HEK293 (cell line): ENCODE measurements around the gene UGCG.

Source experiments
- CTCF ChIA-PET: fragments of 350-600 bp; formaldehyde crosslinking; extraction: SDS; loops from one replicate; lab custom pipeline; 2021; ENCODE audit warnings: antibody characterized with exemption; lab: Yijun Ruan, JAX
- POLR2A ChIA-PET: fragments of 300-600 bp; formaldehyde crosslinking; extraction: SDS; loops from one replicate; lab custom pipeline; 2020; ENCODE audit warnings: antibody characterized with exemption, inconsistent platforms; lab: Yijun Ruan, JAX
- H3K27ac ChIP-seq: fragments of 200-500 bp; sonication (Bioruptor generic); 2 replicates; pipeline ENCODE4 v1.5.1; 2014; ENCODE audit warnings: low read depth, low read length, control low read depth, inconsistent platforms; ENCODE audit errors: extremely low read depth
- H3K36me3 ChIP-seq, 2 experiments: fragments of 200-500 bp in 1 of 2; sonication (Bioruptor generic) in 1 of 2; 1 replicate in 1 of 2; 2 replicates in 1 of 2; pipeline ENCODE4 v1.5.1; 2014 to 2017; ENCODE audit warnings: inconsistent platforms in 2 of 2, low read length in 2 of 2; ENCODE audit not compliant: control insufficient read depth in 2 of 2, insufficient read depth in 1 of 2
- H3K4me1 ChIP-seq: fragments of 200-500 bp; sonication (Bioruptor generic); 2 replicates; pipeline ENCODE4 v1.5.1; 2014; ENCODE audit warnings: mild to moderate bottlenecking, low read length, inconsistent platforms; ENCODE audit not compliant: control insufficient read depth, insufficient read depth
- H3K4me3 ChIP-seq: 2 replicates; pipeline ENCODE4 v1.5.1; 2011; ENCODE audit warnings: low read depth, mild to moderate bottlenecking, control low read depth, low read length, moderate library complexity
- H3K9me3 ChIP-seq: fragments of 200-500 bp; sonication (Bioruptor generic); 2 replicates; pipeline ENCODE4 v1.5.1; 2014; ENCODE audit warnings: low read depth, low read length, inconsistent platforms; ENCODE audit not compliant: control insufficient read depth, insufficient read depth
- KLF1 ChIP-seq: fragments of 450-650 bp; formaldehyde crosslinking; IDR thresholded peaks from 2 replicates; pipeline ENCODE4 v1.5.1; 2016; ENCODE audit warnings: missing biosample characterization, missing genetic modification characterization
- MZF1 ChIP-seq: fragments of 450-650 bp; formaldehyde crosslinking; IDR thresholded peaks from 2 replicates; pipeline ENCODE4 v1.5.1; 2017; ENCODE audit warnings: missing biosample characterization, missing genetic modification characterization, borderline replicate concordance
- OSR2 ChIP-seq: fragments of 450-650 bp; formaldehyde crosslinking; IDR thresholded peaks from 2 replicates; pipeline ENCODE4 v1.5.1; 2016; ENCODE audit warnings: missing biosample characterization, missing genetic modification characterization
- PRDM6 ChIP-seq: fragments of 450-650 bp; formaldehyde crosslinking; IDR thresholded peaks from 2 replicates; pipeline ENCODE4 v1.5.1; 2017; ENCODE audit warnings: missing biosample characterization, missing genetic modification characterization
- TSHZ1 ChIP-seq: fragments of 450-650 bp; formaldehyde crosslinking; IDR thresholded peaks from 2 replicates; pipeline ENCODE4 v1.5.1; 2016; ENCODE audit warnings: missing biosample characterization, missing genetic modification characterization, borderline replicate concordance
- YY2 ChIP-seq: fragments of 450-650 bp; formaldehyde crosslinking; IDR thresholded peaks from 2 replicates; pipeline ENCODE4 v1.5.1; 2016; ENCODE audit warnings: missing biosample characterization, missing genetic modification characterization
- ZBTB1 ChIP-seq: fragments of 450-650 bp; formaldehyde crosslinking; IDR thresholded peaks from 2 replicates; pipeline ENCODE4 v1.5.1; 2016; ENCODE audit warnings: missing biosample characterization, missing genetic modification characterization
- ZNF274 ChIP-seq, 2 experiments: fragments of 200-500 bp in 1 of 2; fragments of 450-650 bp in 1 of 2; sonication (Bioruptor generic) in 1 of 2; formaldehyde crosslinking in 1 of 2; IDR thresholded peaks; 2 replicates each; pipeline versions ENCODE4 v1.5.1 to v1.6.1; 2014 to 2016; ENCODE audit warnings: borderline replicate concordance in 1 of 2, inconsistent platforms in 1 of 2, low read length in 1 of 2, missing biosample characterization in 1 of 2, missing genetic modification characterization in 1 of 2
- ZNF423 ChIP-seq: fragments of 450-650 bp; formaldehyde crosslinking; IDR thresholded peaks from 2 replicates; pipeline ENCODE4 v1.5.1; 2016; ENCODE audit warnings: missing biosample characterization, missing genetic modification characterization
- ZNF518A ChIP-seq: fragments of 450-650 bp; formaldehyde crosslinking; conservative IDR thresholded peaks from 2 replicates; pipeline ENCODE4 v1.5.1; 2016; ENCODE audit warnings: low read depth, missing biosample characterization, missing genetic modification characterization
- ZNF560 ChIP-seq: fragments of 450-650 bp; formaldehyde crosslinking; IDR thresholded peaks from 2 replicates; pipeline ENCODE4 v1.5.1; 2017; ENCODE audit warnings: missing biosample characterization, missing genetic modification characterization, borderline replicate concordance
- ZNF585B ChIP-seq: fragments of 450-650 bp; formaldehyde crosslinking; IDR thresholded peaks from 2 replicates; pipeline ENCODE4 v1.5.1; 2016; ENCODE audit warnings: missing biosample characterization, missing genetic modification characterization
- ZNF692 ChIP-seq: fragments of 450-650 bp; formaldehyde crosslinking; IDR thresholded peaks from 2 replicates; pipeline ENCODE4 v1.5.1; 2016; ENCODE audit warnings: missing biosample characterization, missing genetic modification characterization
- ZNF791 ChIP-seq: fragments of 450-650 bp; formaldehyde crosslinking; IDR thresholded peaks from 2 replicates; pipeline ENCODE4 v1.5.1; 2016; ENCODE audit warnings: missing biosample characterization, missing genetic modification characterization

Gene UGCG

GRCh38 chr9:111853450-111853827 is 43.2 kb upstream of the UGCG start:
- Histone ChIP-seq H3K36me3 (no peaks in the 10 kb centered on the region), H3K4me3 (no peak overlapping the region), H3K9me3 (no peaks in the 10 kb centered on the region), H3K27ac (no peak overlapping the region), H3K4me1 (no peaks in the 10 kb centered on the region)
- POLR2A ChIA-PET: no interaction called here
- CTCF ChIA-PET: interaction anchor here (1.1 kb wide), 1 partner anchor 221 kb away, joined by 3 read pairs; no protein-coding TSS in a partner anchor
- TF ChIP-seq ZNF560 (tag by site-specific recombination) (no peak), YY2 (tag by site-specific recombination) (no peak), ZNF791 (no peak), ZNF585B (tag by site-specific recombination) (no peak)

- no peak overlapping the region for H3K27ac ChIP-seq
- TF ChIP-seq ZBTB1 (no peak), PRDM6 (tag by site-specific recombination) (no peak), ZNF274 (IDR thresholded peaks at IDR 0.05; ENCODE audit: low read length) (no peak), ZNF274 (tag by site-specific recombination; IDR thresholded peaks at IDR 0.05; ENCODE audit: borderline replicate concordance) (no peak)
- H3K4me1 ChIP-seq: no peaks in the 10 kb centered on the region
- no peaks in the 10 kb centered on the region for H3K36me3 ChIP-seq
- CTCF ChIA-PET: no interaction called here
- H3K9me3 ChIP-seq: no peaks in the 10 kb centered on the region
- H3K4me3 ChIP-seq: no peak overlapping the region
- POLR2A ChIA-PET: no interaction called here
Measured at GRCh38 chr9:111854799-111855198, 41.8 kb upstream of the UGCG start.

- Histone ChIP-seq H3K27ac (no peak overlapping the region), H3K4me3 (no peak overlapping the region), H3K4me1 (no peaks in the 10 kb centered on the region), H3K9me3 (no peaks in the 10 kb centered on the region), H3K36me3 (no peaks in the 10 kb centered on the region)
- CTCF ChIA-PET: no interaction called here
- peak; percentile 24; the same call in 1 of the 2 replicates for TF ChIP-seq OSR2
- TF ChIP-seq TSHZ1 (tag by site-specific recombination): no peak
- POLR2A ChIA-PET: no interaction called here
Measured at GRCh38 chr9:111857555-111858211, 38.9 kb upstream of the UGCG start.

- ChIA-PET POLR2A (no interaction called here), CTCF (no interaction called here)
- no peaks in the 10 kb centered on the region for H3K9me3 ChIP-seq
- no peaks in the 10 kb centered on the region for H3K36me3 ChIP-seq
- H3K4me3 ChIP-seq: no peak overlapping the region
- H3K4me1 ChIP-seq: no peaks in the 10 kb centered on the region
- no peak overlapping the region for H3K27ac ChIP-seq
- TF ChIP-seq MZF1 (tag by site-specific recombination) (peak; percentile 83), KLF1 (no peak), ZNF423 (tag by site-specific recombination) (no peak), ZNF518A (tag by site-specific recombination) (no peak), ZNF692 (tag by site-specific recombination) (0 out of 2 replicates have a peak, but pooled peaks have one; percentile 48)
Measured at GRCh38 chr9:111860443-111860842, 36.2 kb upstream of the UGCG start.
